IPS-NIHi7 (cell line): ENCODE data around the gene CCDC78.
"Not testable (repeated sequence)": the region's sequence is repeated elsewhere in the genome, so short reads cannot be mapped to it uniquely, and the experiment has no call there.

Source experiments
- DNase-seq: peaks from one replicate; pipeline ENCODE4 v3.0.0; 2012; ENCODE audit warnings: mixed read lengths; ENCODE audit errors: extremely low spot score

Gene CCDC78

DNA sequence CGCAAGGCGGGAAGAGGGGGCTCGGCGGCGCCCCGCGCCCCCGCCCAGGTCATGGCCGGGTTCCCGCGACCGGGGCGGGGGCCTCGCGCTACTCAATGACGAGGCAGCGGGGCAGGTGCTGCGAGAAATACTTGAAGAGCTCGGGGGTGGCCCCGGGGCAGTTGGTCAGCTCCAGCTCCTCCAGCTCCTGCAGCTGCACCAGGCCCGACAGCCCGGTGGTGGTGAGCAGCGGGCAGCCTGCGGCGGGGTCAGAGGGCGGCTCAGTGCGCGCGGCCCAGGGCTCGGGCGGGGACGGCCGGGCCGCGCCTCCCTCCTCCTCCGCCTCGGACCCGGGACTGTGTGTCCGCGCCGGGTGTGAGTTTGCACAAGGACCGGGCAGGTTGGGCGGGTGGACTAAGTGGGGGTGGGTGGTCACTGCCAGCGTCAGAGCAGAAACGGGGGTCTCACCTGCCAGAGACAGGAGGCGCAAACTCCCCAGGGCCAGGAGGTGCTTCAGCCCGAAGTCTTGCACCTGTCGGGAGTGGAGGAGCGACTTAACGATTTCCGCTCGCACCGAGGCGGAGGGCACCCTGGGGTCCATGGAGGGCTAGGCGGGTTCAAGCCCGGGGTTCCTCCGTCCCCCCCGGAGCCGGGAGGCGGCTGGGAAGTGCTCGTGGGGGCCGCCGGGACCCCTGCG, 31.9 kb downstream of the CCDC78 start:
- DNase-seq, result no peak

DNA sequence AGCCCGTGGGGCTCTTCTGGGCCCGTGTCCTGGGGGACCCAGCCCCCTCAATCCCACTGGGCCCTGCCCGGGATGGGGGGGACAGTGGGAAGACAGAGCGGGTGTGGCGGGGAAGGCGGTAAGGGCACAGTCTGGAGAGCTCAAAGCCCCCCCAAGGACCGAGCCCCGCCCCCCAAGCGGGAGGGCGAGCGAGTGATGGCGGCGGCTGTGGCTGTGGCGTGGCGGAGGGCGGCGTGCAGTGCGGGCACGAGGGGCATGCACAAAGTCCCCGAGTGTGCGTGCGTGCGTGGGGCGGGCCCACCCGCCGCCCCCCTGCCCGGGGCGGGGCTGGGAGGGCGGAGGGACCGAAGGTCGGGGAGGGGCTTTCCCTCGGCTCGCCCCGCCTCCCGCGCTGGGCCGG, 32.5 kb downstream of the CCDC78 start:
- no peak for DNase-seq

DNA sequence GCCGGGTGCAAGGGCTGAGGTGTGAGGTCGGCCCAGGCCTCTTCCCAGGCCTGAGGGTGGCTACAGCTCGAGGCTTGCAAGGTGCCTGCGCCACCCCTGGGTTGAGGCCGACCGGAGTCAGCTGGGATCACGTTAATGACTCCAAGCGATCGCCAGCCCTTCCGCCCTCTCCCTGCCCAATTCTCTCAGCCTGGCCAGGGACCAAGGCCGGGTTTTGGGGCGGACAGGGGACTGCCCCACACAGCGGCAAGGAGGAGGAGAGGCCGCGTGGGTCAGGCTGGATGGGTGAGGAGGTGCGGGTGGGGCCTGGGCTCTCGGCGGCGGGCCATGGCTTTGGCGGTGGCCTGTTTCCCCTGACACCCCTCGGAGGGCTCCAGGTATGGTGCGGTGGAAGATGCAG, 32.9 kb downstream of the CCDC78 start:
- no peak for DNase-seq

DNA sequence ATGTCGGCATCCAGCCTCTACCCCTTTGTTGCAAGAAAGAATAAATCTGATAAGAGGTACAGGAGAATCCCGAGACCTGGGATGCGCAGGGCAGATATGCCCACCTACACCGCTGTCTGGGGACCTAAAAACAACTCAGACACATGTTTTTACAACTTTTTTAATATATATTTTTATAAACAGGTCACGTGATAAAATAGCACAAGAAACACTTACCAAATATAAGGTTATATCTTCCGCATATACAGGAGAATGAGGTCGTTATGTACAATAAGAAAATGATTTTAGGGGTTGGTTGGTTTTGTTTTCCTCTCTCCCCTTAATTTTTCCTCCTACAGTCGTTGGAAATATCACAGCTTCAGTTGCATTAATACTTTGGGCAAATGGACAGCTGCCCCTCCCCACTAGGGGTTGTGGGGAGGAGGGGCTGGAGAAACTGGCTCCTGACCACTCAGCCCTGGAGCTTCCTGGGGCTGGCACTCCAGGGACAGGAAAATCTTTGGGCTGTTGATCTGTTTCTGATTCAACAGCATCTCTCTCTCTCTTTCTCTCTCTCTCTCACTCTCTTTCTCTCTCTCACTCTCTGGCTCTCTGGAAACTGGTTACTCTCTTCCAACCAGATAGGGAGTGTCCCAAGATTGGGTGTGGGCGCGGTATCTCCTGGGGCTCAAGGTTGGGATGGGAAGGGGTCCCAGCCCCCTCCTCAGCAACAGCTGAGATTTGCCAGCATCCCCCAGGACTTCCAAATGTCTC, 33.7 kb downstream of the CCDC78 start:
- no peak for DNase-seq

DNA sequence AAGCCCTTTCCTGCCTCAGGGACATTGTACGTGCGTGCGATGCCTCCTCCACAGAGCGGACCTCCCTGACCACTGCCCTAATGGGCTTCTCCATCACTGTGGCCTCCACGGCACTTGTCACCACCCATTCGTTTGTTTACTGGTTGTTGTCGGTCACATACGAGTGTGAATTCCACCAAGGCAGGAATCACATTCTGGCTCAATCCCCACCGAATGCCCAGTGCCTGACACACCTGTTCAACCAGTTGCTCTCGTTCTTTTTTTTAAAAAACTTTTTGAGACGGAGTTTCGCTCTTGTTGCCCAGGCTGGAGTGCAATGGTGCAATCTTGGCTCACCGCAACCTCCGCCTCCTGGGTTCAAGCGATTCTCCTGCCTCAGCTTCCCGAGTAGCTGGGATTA, 35.0 kb downstream of the CCDC78 start:
- DNase-seq, result not testable (repeated sequence)

DNA sequence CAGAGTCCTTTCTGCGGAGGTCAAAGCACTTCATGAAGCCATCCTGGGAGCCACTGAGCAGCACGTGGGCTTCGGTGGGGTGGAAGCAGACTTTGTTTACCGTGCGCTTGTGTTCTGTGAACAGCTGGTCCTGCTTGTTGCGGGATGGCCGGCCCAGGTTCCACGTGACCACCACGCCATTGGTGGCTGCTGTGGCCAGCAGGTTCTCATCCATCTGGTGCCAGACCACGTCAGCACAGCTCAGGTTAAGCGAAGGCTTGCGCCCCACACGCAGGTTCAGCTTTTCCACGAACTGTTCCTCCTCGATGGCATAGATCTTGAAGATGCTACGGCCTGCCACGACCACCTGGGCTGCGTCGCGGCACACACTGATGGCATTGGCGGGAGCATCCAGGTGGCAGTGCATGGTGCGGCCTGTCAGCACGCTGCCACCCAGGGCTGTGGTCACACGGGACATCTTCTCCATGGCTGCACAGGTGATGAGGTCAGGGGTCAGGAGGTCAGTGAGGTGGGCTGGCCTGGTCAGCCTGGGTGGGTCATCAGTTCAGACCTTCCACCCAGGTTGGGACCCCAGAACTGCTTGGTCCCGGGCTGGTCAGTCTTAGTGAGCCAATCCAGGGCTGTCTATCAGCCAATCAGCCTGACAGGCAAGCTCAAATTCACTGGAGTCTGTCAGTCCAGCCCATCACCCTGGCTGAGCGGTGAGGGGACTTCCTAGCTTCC, 36.9 kb downstream of the CCDC78 start:
- no peak for DNase-seq

DNA sequence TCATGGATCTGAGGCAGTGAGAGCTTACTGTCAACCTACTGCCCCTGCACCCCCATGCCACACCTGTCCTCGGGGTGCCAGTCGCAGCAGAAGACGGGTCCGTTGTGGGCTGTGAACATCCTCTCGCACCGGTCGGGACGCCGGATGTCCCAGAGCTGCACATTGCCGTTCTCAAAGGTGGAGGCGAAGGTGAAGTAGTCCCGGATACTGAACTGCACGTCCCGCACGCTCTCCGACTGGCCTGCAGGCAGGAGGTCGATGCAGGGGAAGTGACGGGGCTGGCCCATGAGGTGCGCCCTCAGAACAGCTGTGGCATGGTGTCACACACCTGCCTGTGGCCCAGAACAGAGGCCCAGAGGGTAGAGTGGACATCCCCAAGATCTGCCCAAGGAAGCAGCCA, 38.7 kb downstream of the CCDC78 start:
- no peak for DNase-seq

DNA sequence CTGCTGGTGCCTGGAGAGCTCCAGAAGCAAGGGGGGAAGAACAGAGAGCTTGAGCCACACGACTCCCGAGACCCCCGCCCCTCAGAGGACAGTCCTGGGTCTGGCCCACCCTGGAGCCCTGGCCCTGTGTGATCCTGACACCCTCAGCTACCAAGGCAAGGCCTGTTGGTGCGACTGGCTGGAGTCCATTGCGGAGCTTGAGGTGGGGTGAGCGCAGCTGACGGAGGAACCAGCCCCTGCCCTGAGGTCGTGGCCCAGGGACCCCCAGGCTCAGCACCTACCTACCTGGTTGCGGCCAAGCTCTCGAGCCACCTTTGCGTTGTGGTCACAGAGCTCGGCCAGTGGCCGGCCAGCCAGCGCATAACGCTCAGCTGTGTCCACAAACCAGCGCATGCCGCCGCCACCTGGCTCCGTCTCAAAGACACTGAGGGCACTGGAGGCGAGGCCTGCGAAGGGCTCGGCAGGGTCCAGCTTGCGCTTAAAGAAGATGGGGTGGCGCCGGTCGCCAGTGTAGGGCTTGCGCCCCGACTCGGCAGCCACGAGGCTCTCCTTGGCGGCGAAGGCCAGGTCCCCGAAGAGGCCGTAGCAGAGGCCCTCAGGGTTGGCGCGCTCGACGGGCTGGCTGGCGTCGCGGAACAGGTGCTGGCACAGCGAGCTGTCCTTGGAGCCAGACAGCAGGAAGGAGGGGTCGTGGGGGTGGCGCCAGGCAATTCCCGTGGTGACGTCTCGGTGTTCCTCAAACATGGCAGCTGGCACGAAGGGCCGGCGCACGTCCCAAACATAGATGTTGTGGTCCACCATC, 39.6 kb downstream of the CCDC78 start:
- no peak for DNase-seq

DNA sequence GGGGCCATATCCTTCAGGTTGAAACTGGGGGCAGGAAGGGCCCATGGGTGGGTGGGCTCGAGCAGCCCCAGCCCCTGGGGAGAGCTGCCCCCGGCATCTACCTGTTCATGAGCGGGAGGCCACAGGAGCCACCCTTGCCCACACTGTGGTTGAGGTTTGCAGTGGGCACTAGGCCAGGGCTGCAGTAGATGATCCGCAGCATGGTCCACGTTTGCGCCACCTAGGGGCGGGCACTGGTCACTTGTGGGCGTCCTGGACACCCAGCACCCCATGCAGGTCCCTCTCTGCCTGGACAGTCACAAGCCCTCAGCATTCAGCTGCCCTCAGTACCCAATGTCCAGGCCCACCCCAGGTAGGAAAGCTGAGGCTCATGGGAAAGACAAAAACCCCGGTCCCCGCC, 40.3 kb downstream of the CCDC78 start:
- no peak for DNase-seq

DNA sequence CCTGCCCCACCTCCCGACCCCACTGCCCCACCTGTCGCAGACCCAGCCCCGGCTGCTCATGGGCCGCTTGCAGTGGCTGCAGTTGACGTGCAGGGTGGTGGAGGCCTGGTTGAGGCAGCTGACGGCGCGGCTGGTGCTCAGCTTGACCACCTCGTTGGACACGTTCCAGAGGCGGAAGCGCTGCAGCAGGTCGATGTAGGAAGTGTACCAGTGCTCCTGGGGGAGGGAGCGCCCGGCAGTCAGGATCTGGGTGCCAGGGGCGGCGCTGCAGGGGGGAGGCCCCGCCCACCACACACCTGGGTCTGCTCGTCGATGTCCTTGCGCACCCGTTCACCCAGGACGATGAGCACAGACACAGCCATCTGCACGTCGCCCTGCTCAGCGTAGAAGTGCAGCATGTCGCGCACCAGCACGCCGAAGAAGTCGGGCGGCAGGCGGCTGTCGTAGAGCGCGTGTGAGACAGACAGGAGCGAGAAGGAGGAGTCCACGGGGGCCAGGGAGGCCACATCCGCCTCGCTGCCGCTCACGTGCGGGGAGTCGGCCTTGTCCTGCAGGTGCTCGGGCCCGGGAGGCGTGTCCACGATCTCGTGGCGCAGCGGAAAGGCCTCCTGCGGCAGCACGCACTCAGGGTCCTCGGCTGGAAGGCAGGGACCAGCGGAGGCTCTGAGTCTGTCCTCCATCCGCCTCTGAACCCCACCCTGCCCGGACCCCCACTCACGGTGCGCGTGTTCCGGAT, 41.1 kb downstream of the CCDC78 start:
- no peak for DNase-seq

DNA sequence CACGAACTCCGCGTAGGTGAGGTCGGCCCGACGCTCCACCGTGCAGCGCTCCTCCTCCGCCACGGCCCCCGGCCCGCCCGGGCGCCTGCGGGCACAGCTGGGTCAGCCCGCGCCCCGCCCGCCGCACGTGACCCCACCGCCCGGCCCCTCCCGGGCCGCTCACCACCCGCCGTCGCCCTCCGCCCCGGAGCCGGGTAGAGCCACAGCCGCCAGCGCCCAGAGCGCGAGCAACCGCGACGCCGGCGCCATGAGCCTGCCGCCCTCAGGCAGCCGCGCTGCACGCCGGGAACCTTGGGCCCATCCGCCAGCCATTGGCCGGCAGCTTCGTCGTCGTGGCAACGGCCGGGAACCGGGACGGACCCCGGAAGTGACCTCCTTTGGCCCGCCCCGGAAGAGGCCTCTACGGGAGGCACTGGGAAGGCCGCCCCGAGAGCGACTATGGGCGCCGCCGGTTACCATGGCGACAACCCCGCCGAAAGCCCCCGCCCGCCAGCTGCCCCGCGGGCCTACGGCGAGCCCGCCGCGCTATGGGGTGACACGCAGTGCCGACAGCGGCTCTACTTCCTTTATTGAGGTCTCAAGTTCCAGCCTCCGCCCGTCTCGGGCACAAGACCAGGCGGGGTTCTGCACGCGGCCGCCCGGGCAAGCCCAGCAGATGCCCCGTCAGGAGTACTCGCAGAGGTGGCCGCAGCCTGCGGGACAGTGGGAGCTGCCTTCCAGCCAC, 42.0 kb downstream of the CCDC78 start, which contains the start of gene JMJD8:
Gene JMJD8, minus strand, starts transcription at position 264 of the 724 bp plus-strand sequence. Its CDS starts 15 bp downstream, at position 249.
- peak; percentile 94 for DNase-seq

DNA sequence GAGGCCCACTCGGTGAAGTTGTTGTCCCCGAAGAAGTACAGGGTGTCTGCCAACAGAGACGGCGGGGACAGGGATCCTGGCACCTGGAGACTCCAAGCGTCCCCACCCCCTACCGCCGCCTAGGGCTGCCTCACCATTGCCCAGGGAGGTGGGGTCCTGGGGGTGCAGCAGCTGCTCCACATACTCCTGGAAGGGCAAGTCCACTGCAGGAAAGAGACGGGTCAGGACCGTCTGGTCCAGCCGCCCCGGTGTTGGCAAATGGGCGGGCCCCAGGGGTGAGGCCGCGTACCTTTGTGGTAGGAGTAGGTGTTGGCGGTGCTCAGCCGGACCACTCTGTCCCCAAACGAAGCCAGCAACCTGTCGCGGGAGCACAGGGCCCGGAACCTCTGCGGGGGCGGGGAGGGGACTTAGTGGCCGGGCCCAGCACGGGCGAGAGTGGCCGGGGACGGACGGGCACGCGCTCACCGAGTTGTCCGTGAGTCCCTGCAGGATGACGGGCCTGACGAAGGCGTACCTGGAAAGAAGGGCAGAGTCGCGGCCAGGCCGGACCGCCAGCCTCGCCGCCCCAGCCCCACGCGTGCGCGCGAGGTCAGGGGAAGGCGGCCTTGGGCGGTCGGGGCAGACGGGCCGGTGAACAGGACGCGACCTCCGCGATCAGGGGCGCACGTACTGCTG, 42.7 kb downstream of the CCDC78 start:
- no peak for DNase-seq

DNA sequence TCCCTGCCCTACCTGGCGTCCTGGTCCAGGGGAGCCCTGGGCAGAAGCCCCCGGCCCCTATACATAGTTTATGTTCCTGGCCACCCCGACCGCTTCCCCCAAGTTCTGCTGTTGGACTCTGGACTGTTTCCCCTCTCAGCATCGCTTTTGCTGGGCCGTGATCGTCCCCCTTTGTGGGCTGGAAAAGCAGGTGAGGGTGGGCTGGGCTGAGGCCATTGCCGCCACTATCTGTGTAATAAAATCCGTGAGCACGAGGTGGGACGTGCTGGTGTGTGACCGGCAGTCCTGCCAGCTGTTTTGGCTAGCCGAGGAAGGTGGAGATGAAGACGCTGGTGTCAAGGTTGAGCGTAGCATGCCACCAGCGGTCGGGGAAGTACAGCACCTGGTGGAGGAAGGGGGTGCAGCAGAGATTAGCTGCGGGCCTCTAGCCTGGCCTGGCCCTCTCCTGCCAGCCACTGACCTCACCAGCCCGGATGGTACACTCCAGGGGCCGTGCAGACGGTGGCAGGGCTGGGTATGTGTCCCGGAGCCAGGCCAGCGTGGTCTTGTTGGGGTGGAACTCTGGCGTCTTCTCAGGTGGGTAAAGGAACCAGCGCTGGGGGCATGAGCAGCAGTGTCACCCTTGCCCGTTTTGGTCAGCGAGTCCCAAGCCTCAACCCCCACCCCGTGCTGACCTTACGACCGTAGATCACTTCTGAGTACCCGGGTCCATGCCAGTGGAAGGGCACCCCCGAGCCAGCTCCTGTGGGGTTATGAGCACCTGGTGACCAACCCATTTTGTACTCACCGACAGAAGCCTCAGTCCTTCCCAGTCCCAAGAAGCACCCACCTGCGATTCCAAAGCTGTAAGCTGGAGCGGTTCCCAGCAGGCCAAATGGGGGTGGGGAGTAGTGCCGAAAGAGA, 43.5 kb downstream of the CCDC78 start:
- no peak for DNase-seq

DNA sequence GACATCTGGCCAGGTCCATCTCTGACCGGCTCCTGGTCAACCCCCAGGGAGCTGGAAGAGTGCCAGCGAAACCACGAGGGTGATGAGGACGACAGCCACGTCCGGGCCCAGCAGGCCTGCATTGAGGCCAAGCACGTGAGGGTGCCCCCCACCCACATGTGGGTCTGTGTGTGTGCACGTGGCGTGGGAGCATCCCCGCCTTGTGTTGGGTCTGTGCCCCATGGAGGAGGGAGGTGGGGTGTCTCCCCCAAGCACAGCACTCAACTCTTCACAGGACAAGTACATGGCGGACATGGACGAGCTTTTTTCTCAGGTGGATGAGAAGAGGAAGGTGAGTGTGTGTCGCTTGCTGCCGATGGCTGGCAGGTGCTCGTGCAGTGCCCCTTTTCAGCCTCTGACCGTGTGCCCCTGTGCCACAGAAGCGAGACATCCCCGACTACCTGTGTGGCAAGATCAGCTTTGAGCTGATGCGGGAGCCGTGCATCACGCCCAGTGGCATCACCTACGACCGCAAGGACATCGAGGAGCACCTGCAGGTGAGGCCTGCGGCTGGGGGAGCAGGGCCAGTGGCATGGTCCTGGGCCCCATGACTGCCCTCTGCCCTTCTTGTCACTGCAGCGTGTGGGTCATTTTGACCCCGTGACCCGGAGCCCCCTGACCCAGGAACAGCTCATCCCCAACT, 44.4 kb downstream of the CCDC78 start:
- DNase-seq, result no peak

DNA sequence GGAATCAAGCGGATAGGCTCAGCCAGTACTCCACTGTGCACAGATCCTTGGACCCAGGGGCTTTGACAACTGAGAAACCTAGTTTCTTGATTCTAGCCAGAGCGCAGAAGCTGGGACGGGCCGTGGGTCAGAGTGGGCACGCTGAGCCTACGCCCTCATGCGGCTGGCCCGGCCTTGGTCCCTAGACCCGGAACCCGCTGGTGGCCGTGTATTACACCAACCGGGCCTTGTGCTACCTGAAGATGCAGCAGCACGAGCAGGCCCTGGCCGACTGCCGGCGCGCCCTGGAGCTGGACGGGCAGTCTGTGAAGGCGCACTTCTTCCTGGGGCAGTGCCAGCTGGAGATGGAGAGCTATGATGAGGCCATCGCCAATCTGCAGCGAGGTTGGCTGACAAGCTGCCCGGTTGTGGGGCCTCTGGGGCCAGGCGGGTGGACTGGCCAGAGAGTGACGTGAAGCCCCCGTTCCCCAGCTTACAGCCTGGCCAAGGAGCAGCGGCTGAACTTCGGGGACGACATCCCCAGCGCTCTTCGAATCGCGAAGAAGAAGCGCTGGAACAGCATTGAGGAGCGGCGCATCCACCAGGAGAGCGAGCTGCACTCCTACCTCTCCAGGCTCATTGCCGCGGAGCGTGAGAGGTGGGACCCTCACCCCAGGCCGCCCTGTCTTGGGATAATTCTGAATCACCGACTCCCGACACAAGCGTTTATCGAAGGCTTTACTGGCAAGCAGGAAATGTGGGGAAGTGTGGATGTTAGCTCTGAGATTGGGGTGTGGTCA, 45.1 kb downstream of the CCDC78 start:
- no peak for DNase-seq

DNA sequence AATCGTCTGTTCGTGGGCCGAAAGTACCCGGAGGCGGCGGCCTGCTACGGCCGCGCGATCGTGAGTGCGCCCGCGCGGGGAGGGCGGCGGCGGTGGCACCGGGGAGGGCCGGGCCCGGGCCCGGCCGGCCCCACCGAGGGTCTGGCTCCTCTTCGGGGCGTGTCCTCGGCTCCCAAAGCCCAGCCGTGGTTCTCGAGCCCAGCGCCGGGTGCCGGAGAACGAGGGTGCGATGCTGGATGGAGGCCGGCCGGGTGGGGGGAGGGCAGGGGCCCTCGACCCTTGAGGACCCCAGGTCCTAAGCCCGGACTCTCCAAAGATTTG, 45.7 kb downstream of the CCDC78 start:
- DNase-seq, result no peak

DNA sequence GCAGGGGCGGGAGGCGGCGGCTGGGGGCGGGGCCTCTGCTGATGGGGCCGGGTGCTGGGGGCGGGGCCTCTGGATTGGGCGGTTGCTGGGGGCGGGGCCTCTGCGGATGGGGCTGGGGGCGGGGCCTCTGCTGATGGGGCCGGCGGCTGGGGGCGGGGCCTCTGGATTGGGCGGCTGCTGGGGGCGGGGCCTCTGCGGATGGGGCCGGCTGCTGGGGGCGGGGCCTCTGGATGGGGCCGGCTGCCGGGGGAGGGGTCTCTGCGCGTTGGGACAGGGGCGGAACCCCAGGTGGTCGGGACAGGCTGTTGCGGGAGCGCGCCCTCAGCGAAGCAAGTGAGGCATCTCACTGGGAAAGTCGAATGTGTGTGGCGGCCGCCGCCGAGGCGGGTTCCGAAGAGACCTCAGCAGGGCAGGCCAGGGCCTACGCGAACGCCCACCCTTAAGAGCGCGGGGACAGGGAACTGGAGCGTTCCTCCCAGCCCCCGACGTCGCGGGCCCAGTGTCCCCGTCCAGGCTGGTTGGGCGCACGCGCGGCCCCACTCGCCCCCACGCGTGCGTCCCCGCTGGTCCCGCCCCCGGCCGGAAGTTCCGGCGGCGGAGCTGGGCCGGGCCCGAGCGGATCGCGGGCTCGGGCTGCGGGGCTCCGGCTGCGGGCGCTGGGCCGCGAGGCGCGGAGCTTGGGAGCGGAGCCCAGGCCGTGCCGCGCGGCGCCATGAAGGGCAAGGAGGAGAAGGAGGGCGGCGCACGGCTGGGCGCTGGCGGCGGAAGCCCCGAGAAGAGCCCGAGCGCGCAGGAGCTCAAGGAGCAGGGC, 46.2 kb downstream of the CCDC78 start, which contains the start of gene STUB1:
Gene STUB1, plus strand, starts transcription at position 597 of the 811 bp plus-strand sequence. Its CDS starts 116 bp downstream, at position 713.
- DNase-seq, result peak; percentile 87
